Adrenal gland (tissue), 5 donors: ENCODE data around the gene ANKRD62.

ENCODE experiments used
- CTCF ChIP-seq, 6 experiments: fragments of 450-650 bp in 4 of 6; fragments of 200-600 bp in 2 of 6; sonication (generic) in 1 of 6; IDR thresholded peaks; 1 replicate in 5 of 6; 2 replicates in 1 of 6; pipeline versions ENCODE4 v1.5.1 to v1.8.0; 2016 to 2021; ENCODE audit warnings: antibody characterized with exemption in 6 of 6, mild to moderate bottlenecking in 2 of 6, moderate library complexity in 1 of 6
- POLR2A ChIP-seq, 2 donors: fragments of 450-650 bp; IDR thresholded peaks; one replicate each; pipeline ENCODE4 v1.6.1; 2017; ENCODE audit warnings: antibody characterized with exemption in 2 of 2, mild to moderate bottlenecking in 2 of 2, moderate library complexity in 1 of 2
- donor health status: DM: no; HTN: no; CAD: no.

- TF ChIP-seq CTCF (IDR thresholded peaks at IDR 0.05) (no peak), POLR2A (IDR thresholded peaks at IDR 0.05) (no peak)
Measured at GRCh38 chr18:12057419-12058039, 36.1 kb upstream of the ANKRD62 start.
